Astrocyte (in vitro differentiated cells and primary cell): ENCODE results near the gene CLCA2. TPM values are rescaled to one million over a fixed set of nuclear protein-coding genes. Genes with fewer than 3 reads are reported as not detected.

Source experiments
- DNase-seq: peaks from one replicate; pipeline ENCODE4 v3.0.0-alpha.2; 2010; ENCODE audit warnings: low read depth
- FAIRE-seq: peaks from 2 replicates; lab custom pipeline; 2011; peaks lifted over from hg19 to GRCh38; lab: Jason Lieb, UNC
- H2AFZ ChIP-seq: 2 replicates; pipeline ENCODE4 v1.6.0; 2012; ENCODE audit warnings: low read depth, low read length, inconsistent platforms
- H3K27ac ChIP-seq: 2 replicates; pipeline ENCODE4 v1.5.1; 2011; ENCODE audit warnings: low read depth, low read length, inconsistent platforms
- H3K27me3 ChIP-seq: 2 replicates; pipeline ENCODE4 v1.6.0; 2011; ENCODE audit warnings: low read length, inconsistent platforms; ENCODE audit not compliant: insufficient read depth
- H3K36me3 ChIP-seq: 2 replicates; pipeline ENCODE4 v1.5.1; 2011; ENCODE audit warnings: low read length, inconsistent platforms; ENCODE audit not compliant: insufficient read depth
- H3K4me1 ChIP-seq: 2 replicates; pipeline ENCODE4 v1.5.1; 2011; ENCODE audit warnings: low read length, inconsistent platforms; ENCODE audit not compliant: insufficient read depth
- H3K4me2 ChIP-seq: 2 replicates; pipeline ENCODE4 v1.6.0; 2012; ENCODE audit warnings: low read length, inconsistent platforms
- H3K4me3 ChIP-seq: 2 replicates; pipeline ENCODE4 v1.5.1; 2011; ENCODE audit warnings: low read depth, mild to moderate bottlenecking, low read length, inconsistent platforms; ENCODE audit not compliant: insufficient read depth
- H3K79me2 ChIP-seq: 2 replicates; pipeline ENCODE4 v1.6.0; 2012; ENCODE audit warnings: mild to moderate bottlenecking, low read length, inconsistent platforms; ENCODE audit not compliant: insufficient read depth
- H3K9ac ChIP-seq: 2 replicates; pipeline ENCODE4 v1.6.0; 2012; ENCODE audit warnings: mild to moderate bottlenecking, low read length, inconsistent platforms
- H3K9me3 ChIP-seq: 2 replicates; pipeline ENCODE4 v1.5.1; 2012; ENCODE audit warnings: low read depth, mild to moderate bottlenecking, low read length, inconsistent platforms; ENCODE audit not compliant: insufficient read depth
- H4K20me1 ChIP-seq: 2 replicates; pipeline ENCODE4 v1.6.0; 2012; ENCODE audit warnings: low read length, inconsistent platforms; ENCODE audit not compliant: insufficient read depth
- H3K27ac Mint-ChIP-seq: one replicate; pipeline ENCODE4 v1.8.0; 2021; ENCODE audit warnings: mild to moderate bottlenecking, mixed read lengths; ENCODE audit not compliant: unreplicated experiment
- H3K27me3 Mint-ChIP-seq: one replicate; pipeline ENCODE4 v1.8.0; 2021; ENCODE audit warnings: low read depth, mixed read lengths; ENCODE audit not compliant: unreplicated experiment
- H3K36me3 Mint-ChIP-seq: one replicate; pipeline ENCODE4 v1.8.0; 2021; ENCODE audit warnings: low read depth, mixed read lengths; ENCODE audit not compliant: unreplicated experiment
- H3K4me1 Mint-ChIP-seq: one replicate; pipeline ENCODE4 v1.8.0; 2021; ENCODE audit warnings: low read depth, mixed read lengths; ENCODE audit not compliant: unreplicated experiment
- H3K4me3 Mint-ChIP-seq: one replicate; pipeline ENCODE4 v1.8.0; 2021; ENCODE audit warnings: mild to moderate bottlenecking, moderate library complexity, mixed read lengths; ENCODE audit not compliant: unreplicated experiment
- H3K9me3 Mint-ChIP-seq: one replicate; pipeline ENCODE4 v1.8.0; 2021; ENCODE audit warnings: mild to moderate bottlenecking, mixed read lengths; ENCODE audit not compliant: unreplicated experiment
- CTCF ChIP-seq: IDR thresholded peaks from 2 replicates; pipeline ENCODE4 v1.5.1; 2011; ENCODE audit warnings: low read depth, mild to moderate bottlenecking, inconsistent platforms, low read length, moderate library complexity; ENCODE audit not compliant: insufficient read depth
- EZH2 ChIP-seq: IDR thresholded peaks from 2 replicates; pipeline ENCODE4 v1.6.1; 2012; ENCODE audit warnings: mild to moderate bottlenecking, low read length, inconsistent platforms; ENCODE audit not compliant: insufficient read depth
- total RNA-seq: library from RNA; stranded (reverse); gene quantifications from 2 replicates; pipeline ENCODE4 v1.2.1, GENCODE V29; 2021

CLCA2 gene
- total RNA-seq, 1 donor from 2014 or later = 0.77 TPM

GRCh38 chr1:86450847-86451246 is 26.9 kb downstream of the CLCA2 start:
- no peak for DNase-seq
- Histone ChIP-seq H3K27me3 (no peaks in the 10 kb centered on the region), H3K9ac (no peak overlapping the region), H3K27ac (no peak overlapping the region), H3K79me2 (no peaks in the 10 kb centered on the region), H3K36me3 (no peaks in the 10 kb centered on the region), H3K4me1 (no peaks in the 10 kb centered on the region), H3K9me3 (no peaks in the 10 kb centered on the region), H2AFZ (no peak overlapping the region), H3K4me3 (no peak overlapping the region), H4K20me1 (no peaks in the 10 kb centered on the region), H3K4me2 (no peak overlapping the region)
- no peaks in the 10 kb centered on the region for H3K9me3 Mint-ChIP-seq
- TF ChIP-seq EZH2 (no peak), CTCF (no peak)
- peaks cover 3% of the 10 kb centered on the region for H3K4me1 Mint-ChIP-seq
- no peaks in the 10 kb centered on the region for H3K36me3 Mint-ChIP-seq
- H3K4me3 Mint-ChIP-seq = no peak overlapping the region
- H3K27ac Mint-ChIP-seq = no peak overlapping the region
- no peak for FAIRE-seq
- peaks cover 1% of the 10 kb centered on the region for H3K27me3 Mint-ChIP-seq

DNA sequence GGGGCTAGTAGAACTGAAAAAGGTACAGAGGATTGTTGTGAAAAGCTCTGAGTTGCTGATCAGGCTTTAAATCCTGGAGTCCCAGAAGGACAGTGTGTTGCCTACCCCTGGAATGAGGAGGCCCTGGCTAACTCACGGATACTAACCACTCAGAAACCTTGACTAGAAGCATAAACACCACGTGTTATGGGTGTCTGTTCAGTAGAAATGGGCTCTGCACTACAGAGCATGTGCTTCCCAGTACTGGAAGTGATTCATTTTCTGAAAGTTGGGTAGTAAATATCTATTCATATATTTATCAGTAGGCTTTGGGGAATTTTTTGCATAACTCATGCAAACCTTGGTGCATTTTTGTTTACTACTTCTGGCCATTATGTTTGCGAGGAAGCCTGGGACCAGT is 29.7 kb downstream of the CLCA2 start:
- TF ChIP-seq EZH2 (no peak), CTCF (no peak)
- H3K9ac ChIP-seq = no peak overlapping the region
- no peaks in the 10 kb centered on the region for H3K27me3 ChIP-seq
- H4K20me1 ChIP-seq = no peaks in the 10 kb centered on the region
- H3K36me3 Mint-ChIP-seq = no peaks in the 10 kb centered on the region
- no peaks in the 10 kb centered on the region for H3K4me1 ChIP-seq
- H3K9me3 Mint-ChIP-seq = no peaks in the 10 kb centered on the region
- no peak overlapping the region for H3K27ac ChIP-seq
- no peaks in the 10 kb centered on the region for H3K9me3 ChIP-seq
- FAIRE-seq (no peak), DNase-seq (no peak)
- no peak overlapping the region for H3K4me3 Mint-ChIP-seq
- H3K4me3 ChIP-seq = no peak overlapping the region
- no peaks in the 10 kb centered on the region for H3K4me1 Mint-ChIP-seq
- H3K36me3 ChIP-seq = no peaks in the 10 kb centered on the region
- peaks cover 1% of the 10 kb centered on the region for H3K27me3 Mint-ChIP-seq
- H2AFZ ChIP-seq = no peak overlapping the region
- no peak overlapping the region for H3K27ac Mint-ChIP-seq
- H3K4me2 ChIP-seq = no peak overlapping the region
- H3K79me2 ChIP-seq = no peaks in the 10 kb centered on the region

DNA sequence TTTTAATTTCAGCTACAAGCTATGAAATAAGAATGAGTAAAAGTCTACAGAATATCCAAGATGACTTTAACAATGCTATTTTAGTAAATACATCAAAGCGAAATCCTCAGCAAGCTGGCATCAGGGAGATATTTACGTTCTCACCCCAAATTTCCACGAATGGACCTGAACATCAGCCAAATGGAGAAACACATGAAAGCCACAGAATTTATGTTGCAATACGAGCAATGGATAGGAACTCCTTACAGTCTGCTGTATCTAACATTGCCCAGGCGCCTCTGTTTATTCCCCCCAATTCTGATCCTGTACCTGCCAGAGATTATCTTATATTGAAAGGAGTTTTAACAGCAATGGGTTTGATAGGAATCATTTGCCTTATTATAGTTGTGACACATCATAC is 31.1 kb downstream of the CLCA2 start:
- no peak for FAIRE-seq
- DNase-seq = no peak
- TF ChIP-seq CTCF (no peak), EZH2 (no peak)

More for the DNA sequence above, 31.1 kb downstream of the CLCA2 start:
- H3K27me3 Mint-ChIP-seq = peaks cover 1% of the 10 kb centered on the region
- Histone ChIP-seq H3K4me1 (no peaks in the 10 kb centered on the region), H3K9ac (no peak overlapping the region), H3K4me2 (no peak overlapping the region), H3K79me2 (no peaks in the 10 kb centered on the region), H3K27ac (no peak overlapping the region), H3K9me3 (no peaks in the 10 kb centered on the region), H3K4me3 (no peak overlapping the region), H3K27me3 (no peaks in the 10 kb centered on the region), H4K20me1 (no peaks in the 10 kb centered on the region), H2AFZ (no peak overlapping the region), H3K36me3 (no peaks in the 10 kb centered on the region)
- no peak overlapping the region for H3K4me3 Mint-ChIP-seq
- no peak overlapping the region for H3K27ac Mint-ChIP-seq
- no peaks in the 10 kb centered on the region for H3K36me3 Mint-ChIP-seq
- no peaks in the 10 kb centered on the region for H3K4me1 Mint-ChIP-seq
- no peaks in the 10 kb centered on the region for H3K9me3 Mint-ChIP-seq
